Endothelial cell of umbilical vein (primary cell): ENCODE results near the gene SGSM2. TPM values are rescaled to one million over a fixed set of nuclear protein-coding genes. Genes with fewer than 3 reads are reported as not detected.
"Not testable (repeated sequence)": the region's sequence is repeated elsewhere in the genome, so short reads cannot be mapped to it uniquely, and the experiment has no call there.

Experiments used
- BruUV-seq: library from RNA; stranded (reverse); fragments of 400-500 nt; replicated peaks from 2 replicates; lab custom pipeline; 2021; lab: Mats Ljungman, UMichigan
- CTCF ChIA-PET: fragments of 300-600, 350-600 bp; sonication (Branson Sonifier 250); formaldehyde crosslinking; loops from one replicate; lab custom pipeline; 2021; ENCODE audit warnings: antibody characterized with exemption, inconsistent platforms; lab: Charles Lee
- POLR2A ChIA-PET: fragments of 300-600, 350-600 bp; sonication (Branson Sonifier 250); formaldehyde crosslinking; loops from one replicate; lab custom pipeline; 2021; ENCODE audit warnings: antibody characterized with exemption, inconsistent platforms; lab: Charles Lee
- DNase-seq: peaks from one replicate; pipeline ENCODE4 v3.0.0-alpha.2; 2011; ENCODE audit warnings: low read depth, low spot score
- FAIRE-seq: peaks from 2 replicates; lab custom pipeline; 2011; peaks lifted over from hg19 to GRCh38; lab: Jason Lieb, UNC
- H2AFZ ChIP-seq: 2 replicates; pipeline ENCODE4 v1.6.0; 2012; ENCODE audit warnings: low read depth, low read length, control low read depth, inconsistent platforms
- H3K27ac ChIP-seq: 2 replicates; pipeline ENCODE4 v1.5.1; 2011; ENCODE audit warnings: low read depth, mild to moderate bottlenecking, control low read depth, low read length, moderate library complexity; ENCODE audit not compliant: insufficient read depth
- H3K27me3 ChIP-seq, 2 experiments: 2 replicates each; pipeline versions ENCODE4 v1.6.0 to v1.6.1; 2011; ENCODE audit warnings: low read length in 2 of 2, mixed read lengths in 1 of 2; ENCODE audit not compliant: control insufficient read depth in 2 of 2, insufficient read depth in 2 of 2
- H3K36me3 ChIP-seq, 2 experiments: 2 replicates in 1 of 2; 3 replicates in 1 of 2; pipeline ENCODE4 v1.5.1; 2011; ENCODE audit warnings: low read length in 2 of 2, mild to moderate bottlenecking in 1 of 2, moderate library complexity in 1 of 2; ENCODE audit not compliant: control insufficient read depth in 2 of 2, insufficient read depth in 2 of 2; ENCODE audit errors: extremely low read depth in 1 of 2
- H3K4me1 ChIP-seq: 3 replicates; pipeline ENCODE4 v1.5.1; 2011; ENCODE audit warnings: mild to moderate bottlenecking, low read length; ENCODE audit not compliant: control insufficient read depth, insufficient read depth; ENCODE audit errors: extremely low read depth
- H3K4me2 ChIP-seq: 2 replicates; pipeline ENCODE4 v1.6.1; 2011; ENCODE audit warnings: low read length, control low read depth, mixed read lengths; ENCODE audit not compliant: insufficient read depth
- H3K4me3 ChIP-seq, 3 experiments: fragments of 200-600 bp in 1 of 3; sonication (generic), shearing (Covaris generic) in 1 of 3; replicated peaks in 1 of 3; 2 replicates each; pipeline ENCODE4 v1.5.1; 2011 to 2016; ENCODE audit warnings: control low read depth in 3 of 3, low read length in 3 of 3, mild to moderate bottlenecking in 2 of 3, inconsistent platforms in 1 of 3, low read depth in 1 of 3, moderate library complexity in 1 of 3; ENCODE audit not compliant: insufficient read depth in 1 of 3
- H3K79me2 ChIP-seq: 2 replicates; pipeline ENCODE4 v1.6.0; 2012; ENCODE audit warnings: low read length, inconsistent platforms; ENCODE audit not compliant: control insufficient read depth, insufficient read depth
- H3K9ac ChIP-seq: replicated peaks from 2 replicates; pipeline ENCODE3; 2011; ENCODE audit warnings: low read length, control low read depth; ENCODE audit not compliant: insufficient read depth; ENCODE audit errors: extremely low read depth
- H3K9me1 ChIP-seq: replicated peaks from 3 replicates; pipeline ENCODE4 v1.6.0; 2011; ENCODE audit warnings: mild to moderate bottlenecking, low read length; ENCODE audit not compliant: control insufficient read depth, insufficient read depth; ENCODE audit errors: extremely low read depth
- H3K9me3 ChIP-seq: replicated peaks from 2 replicates; pipeline ENCODE4 v1.5.1; 2012; ENCODE audit warnings: low read length, inconsistent platforms; ENCODE audit not compliant: control insufficient read depth, insufficient read depth
- H4K20me1 ChIP-seq: replicated peaks from 2 replicates; pipeline ENCODE3; 2011; ENCODE audit warnings: mild to moderate bottlenecking, low read length; ENCODE audit not compliant: control insufficient read depth, insufficient read depth; ENCODE audit errors: extremely low read depth
- EZH2 ChIP-seq: IDR thresholded peaks from 2 replicates; pipeline ENCODE4 v1.6.1; 2012; ENCODE audit warnings: borderline replicate concordance, low read depth, mild to moderate bottlenecking, moderate library complexity, low read length, inconsistent platforms; ENCODE audit not compliant: severe bottlenecking
- FOS ChIP-seq: IDR thresholded peaks from 2 replicates; pipeline ENCODE4 v1.6.1; 2011; ENCODE audit warnings: mild to moderate bottlenecking, low read length, moderate library complexity, borderline replicate concordance; ENCODE audit not compliant: insufficient read depth
- GATA2 ChIP-seq: IDR thresholded peaks from 2 replicates; pipeline ENCODE4 v1.7.0; 2011; ENCODE audit warnings: low read depth, mild to moderate bottlenecking, moderate library complexity, mixed read lengths, low read length; ENCODE audit not compliant: insufficient read length, insufficient read depth
- JUN ChIP-seq: IDR thresholded peaks from 2 replicates; pipeline ENCODE4 v1.6.1; 2011; ENCODE audit warnings: borderline replicate concordance, low read depth; ENCODE audit not compliant: insufficient read length, insufficient read depth
- MYC ChIP-seq: IDR thresholded peaks from one replicate; pipeline ENCODE4 v1.6.1; 2011; ENCODE audit warnings: mild to moderate bottlenecking, low read depth, low read length
- POLR2A ChIP-seq: IDR thresholded peaks from 2 replicates; pipeline ENCODE4 v1.6.1; 2012; ENCODE audit warnings: low read depth, mild to moderate bottlenecking, control low read depth, low read length
- POLR2AphosphoS5 ChIP-seq: IDR thresholded peaks from 2 replicates; pipeline ENCODE4 v1.6.1; 2012; ENCODE audit warnings: low read depth, mild to moderate bottlenecking, control low read depth, low read length, moderate library complexity; ENCODE audit not compliant: insufficient read depth
- dilution Hi-C: fragments of 300-500 bp; cut with MboI; formaldehyde crosslinking; loops from one replicate; pipeline ENCODE4 v1.15.0; 2019; ENCODE audit warnings: low sequenced_read_pairs; ENCODE audit not compliant: extremely low pct_ligation_motif_present
- intact Hi-C: fragments of 100-400 bp; cut with micrococcal nuclease; formaldehyde crosslinking; loops from one replicate; pipeline ENCODE4 v1.10.0; 2022
- polyA plus RNA-seq, 4 experiments: library from polyadenylated mRNA; depleted of rRNA in 3 of 4; stranded (reverse) in 3 of 4; unstranded in 1 of 4; fragments of >200 nt; gene quantifications; 2 replicates each; pipeline versions ENCODE4 v1.2.1 to v1.2.3, GENCODE V29; 2011 to 2012; ENCODE audit warnings: missing spikeins in 1 of 4
- total RNA-seq: library from RNA; stranded (reverse); gene quantifications from 2 replicates; pipeline ENCODE4 v1.2.3, GENCODE V29; 2021
- TF ChIP-seq, protein P1 (sequence below): IDR thresholded peaks from 2 replicates; pipeline ENCODE4 v1.6.1; 2011; ENCODE audit not compliant: insufficient read depth, insufficient read length
- TF ChIP-seq, protein P2 (sequence below), 2 donors: IDR thresholded peaks; 1 replicate in 1 of 2; 2 replicates in 1 of 2; pipeline ENCODE4 v1.5.1; 2011; ENCODE audit warnings: low read length in 2 of 2, mild to moderate bottlenecking in 2 of 2, moderate library complexity in 2 of 2, control low read depth in 1 of 2, inconsistent platforms in 1 of 2, low read depth in 1 of 2; ENCODE audit not compliant: insufficient read depth in 1 of 2; ENCODE audit errors: extremely low read depth in 1 of 2

SGSM2 gene
- total and polyA plus RNA-seq, 2 donors (not counting 3 experiments of a cell fraction or from before 2014, with no cell fraction given), result 61.6 to 94.5 TPM

DNA sequence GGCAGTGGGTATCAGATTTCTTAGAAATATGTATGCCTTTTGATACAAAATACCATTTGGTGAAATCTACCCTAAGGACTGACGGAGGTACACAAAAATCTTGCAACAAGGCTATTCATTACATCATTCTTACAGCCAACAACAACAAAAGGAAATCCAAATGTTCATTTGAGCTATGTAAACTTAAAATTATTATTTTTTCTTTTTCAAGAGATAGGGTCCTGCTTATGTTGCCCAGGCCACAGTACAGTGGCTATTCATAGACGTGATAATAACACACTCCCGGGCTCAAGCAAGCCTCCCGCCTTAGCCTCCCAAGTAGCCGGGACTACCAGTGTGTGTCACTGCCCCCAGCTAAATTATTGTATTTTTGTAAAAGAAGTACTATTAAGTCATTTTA is 24.6 kb upstream of the SGSM2 start:
- dilution Hi-C loops (no loop called here), intact Hi-C loops (no loop called here)
- Histone ChIP-seq H2AFZ (no peak overlapping the region), H3K36me3 (no peaks in the 10 kb centered on the region), H3K4me3 (no peak overlapping the region), H3K9me1 (no peaks in the 10 kb centered on the region), H3K4me1 (no peaks in the 10 kb centered on the region), H3K9me3 (no peaks in the 10 kb centered on the region), H3K79me2 (no peaks in the 10 kb centered on the region), H3K4me2 (no peak overlapping the region), H4K20me1 (no peaks in the 10 kb centered on the region), H3K27ac (no peak overlapping the region), H3K9ac (no peak overlapping the region), H3K27me3 (no peaks in the 10 kb centered on the region)
- TF ChIP-seq GATA2 (no peak), POLR2AphosphoS5 (no peak), EZH2 (no peak), JUN (no peak), MYC (no peak), FOS (no peak), POLR2A (no peak)
- TF ChIP-seq, protein P1, sequence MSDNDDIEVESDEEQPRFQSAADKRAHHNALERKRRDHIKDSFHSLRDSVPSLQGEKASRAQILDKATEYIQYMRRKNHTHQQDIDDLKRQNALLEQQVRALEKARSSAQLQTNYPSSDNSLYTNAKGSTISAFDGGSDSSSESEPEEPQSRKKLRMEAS, result no peak
- TF ChIP-seq, protein P2, sequence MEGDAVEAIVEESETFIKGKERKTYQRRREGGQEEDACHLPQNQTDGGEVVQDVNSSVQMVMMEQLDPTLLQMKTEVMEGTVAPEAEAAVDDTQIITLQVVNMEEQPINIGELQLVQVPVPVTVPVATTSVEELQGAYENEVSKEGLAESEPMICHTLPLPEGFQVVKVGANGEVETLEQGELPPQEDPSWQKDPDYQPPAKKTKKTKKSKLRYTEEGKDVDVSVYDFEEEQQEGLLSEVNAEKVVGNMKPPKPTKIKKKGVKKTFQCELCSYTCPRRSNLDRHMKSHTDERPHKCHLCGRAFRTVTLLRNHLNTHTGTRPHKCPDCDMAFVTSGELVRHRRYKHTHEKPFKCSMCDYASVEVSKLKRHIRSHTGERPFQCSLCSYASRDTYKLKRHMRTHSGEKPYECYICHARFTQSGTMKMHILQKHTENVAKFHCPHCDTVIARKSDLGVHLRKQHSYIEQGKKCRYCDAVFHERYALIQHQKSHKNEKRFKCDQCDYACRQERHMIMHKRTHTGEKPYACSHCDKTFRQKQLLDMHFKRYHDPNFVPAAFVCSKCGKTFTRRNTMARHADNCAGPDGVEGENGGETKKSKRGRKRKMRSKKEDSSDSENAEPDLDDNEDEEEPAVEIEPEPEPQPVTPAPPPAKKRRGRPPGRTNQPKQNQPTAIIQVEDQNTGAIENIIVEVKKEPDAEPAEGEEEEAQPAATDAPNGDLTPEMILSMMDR (IDR thresholded peaks at IDR 0.05; ENCODE audit: extremely low read depth in 1 of 2, insufficient read depth in 1 of 2, low read depth in 1 of 2, low read length in 2 of 2), result no peak
- CTCF ChIA-PET, result no interaction called here
- BruUV-seq, result no TSS peak
- peak; percentile 4 for FAIRE-seq
- POLR2A ChIA-PET, result no interaction called here
- peak; percentile 65 for DNase-seq

DNA sequence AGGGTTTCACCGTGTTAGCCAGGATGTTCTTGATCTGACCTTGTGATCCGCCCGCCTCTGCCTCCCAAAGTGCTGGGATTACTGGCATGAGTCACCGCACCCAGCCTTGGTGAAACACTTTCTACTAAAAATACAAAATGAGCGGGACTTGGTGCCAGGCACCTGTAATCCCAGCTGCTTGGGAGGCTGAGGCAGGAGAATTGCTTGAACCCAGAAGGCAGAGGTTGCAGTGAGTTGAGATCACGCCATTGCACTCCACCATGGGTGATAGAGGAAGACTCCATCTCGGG is 20.4 kb upstream of the SGSM2 start:
- H3K79me2 ChIP-seq, DNase-seq, BruUV-seq, H3K9me3 ChIP-seq, H3K36me3 ChIP-seq, H4K20me1 ChIP-seq, H3K4me3 ChIP-seq, POLR2A ChIA-PET, H3K4me2 ChIP-seq, H3K9ac ChIP-seq, CTCF ChIA-PET, FAIRE-seq, H3K9me1 ChIP-seq, intact Hi-C loops, H3K27me3 ChIP-seq, H2AFZ ChIP-seq, H3K4me1 ChIP-seq, H3K27ac ChIP-seq, dilution Hi-C loops: not testable (repeated sequence)
